ENCODE data around the gene TM7SF3. TPM values are rescaled to one million over a fixed set of nuclear protein-coding genes. Genes with fewer than 3 reads are reported as not detected.

Gene TM7SF3
- total RNA-seq, 1 donor from 2014 or later, result 46.9 TPM

GRCh38 chr12:26991826-26992225 lies 22.4 kb downstream of the TM7SF3 start:
- DNase-seq (ENCODE audit: extremely low spot score, unreplicated experiment), result no peak
- no peaks in the 10 kb centered on the region for H3K4me1 Mint-ChIP-seq (ENCODE audit: unreplicated experiment)
- no peak overlapping the region for H3K4me3 Mint-ChIP-seq (ENCODE audit: unreplicated experiment)
- no peak for TF ChIP-seq CTCF (IDR thresholded peaks at IDR 0.05)
- no peak overlapping the region for H3K27ac Mint-ChIP-seq (ENCODE audit: unreplicated experiment)
- no peaks in the 10 kb centered on the region for H3K9me3 Mint-ChIP-seq (ENCODE audit: unreplicated experiment)
- H3K27me3 Mint-ChIP-seq (ENCODE audit: unreplicated experiment), result no peaks in the 10 kb centered on the region
- H3K36me3 Mint-ChIP-seq (ENCODE audit: unreplicated experiment), result peaks cover 39% of the 10 kb centered on the region

DNA sequence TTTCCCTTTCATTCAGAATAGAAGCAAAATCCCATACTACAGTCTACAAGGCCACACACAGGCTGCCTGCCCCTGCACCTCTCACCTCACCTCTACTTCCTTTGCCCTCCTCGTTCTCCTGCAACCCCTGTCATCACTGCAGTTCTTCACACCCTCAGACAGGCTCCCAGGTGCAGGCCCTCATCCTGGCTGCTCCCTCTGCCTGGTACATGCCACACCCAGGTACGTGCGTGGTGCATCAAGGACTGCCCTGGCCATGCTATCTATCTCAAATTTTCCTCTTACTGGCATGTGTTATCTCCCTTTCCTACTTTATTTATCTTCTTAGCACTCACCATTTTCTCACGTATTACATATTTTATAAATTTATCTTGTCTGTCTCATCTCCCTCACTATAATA lies 24.3 kb downstream of the TM7SF3 start:
- H3K4me1 Mint-ChIP-seq (ENCODE audit: unreplicated experiment), result no peaks in the 10 kb centered on the region
- peaks cover 7% of the 10 kb centered on the region for H3K9me3 Mint-ChIP-seq (ENCODE audit: unreplicated experiment)

GRCh38 chr12:26988703-26989102 lies 25.5 kb downstream of the TM7SF3 start:
- Mint-ChIP-seq H3K27ac (ENCODE audit: unreplicated experiment) (no peak overlapping the region), H3K36me3 (ENCODE audit: unreplicated experiment) (peaks cover 33% of the 10 kb centered on the region), H3K9me3 (ENCODE audit: unreplicated experiment) (peaks cover 7% of the 10 kb centered on the region), H3K4me3 (ENCODE audit: unreplicated experiment) (no peak overlapping the region), H3K27me3 (ENCODE audit: unreplicated experiment) (no peaks in the 10 kb centered on the region), H3K4me1 (ENCODE audit: unreplicated experiment) (no peaks in the 10 kb centered on the region)
- TF ChIP-seq CTCF (IDR thresholded peaks at IDR 0.05), result no peak
- DNase-seq (ENCODE audit: extremely low spot score, unreplicated experiment), result no peak

More for the DNA sequence above, 24.3 kb downstream of the TM7SF3 start:
- no peaks in the 10 kb centered on the region for H3K27me3 Mint-ChIP-seq (ENCODE audit: unreplicated experiment)
- no peak overlapping the region for H3K4me3 Mint-ChIP-seq (ENCODE audit: unreplicated experiment)
- DNase-seq (ENCODE audit: extremely low spot score, unreplicated experiment), result no peak
- peaks cover 36% of the 10 kb centered on the region for H3K36me3 Mint-ChIP-seq (ENCODE audit: unreplicated experiment)
- no peak overlapping the region for H3K27ac Mint-ChIP-seq (ENCODE audit: unreplicated experiment)
- TF ChIP-seq CTCF (IDR thresholded peaks at IDR 0.05), result no peak

GRCh38 chr12:26987634-26988424 lies 26.4 kb downstream of the TM7SF3 start:
- no peaks in the 10 kb centered on the region for H3K4me1 Mint-ChIP-seq (ENCODE audit: unreplicated experiment)
- no peaks in the 10 kb centered on the region for H3K27me3 Mint-ChIP-seq (ENCODE audit: unreplicated experiment)
- H3K27ac Mint-ChIP-seq (ENCODE audit: unreplicated experiment), result no peak overlapping the region
- no peak for TF ChIP-seq CTCF (IDR thresholded peaks at IDR 0.05)
- DNase-seq (ENCODE audit: extremely low spot score, unreplicated experiment), result no peak
- peaks cover 34% of the 10 kb centered on the region for H3K36me3 Mint-ChIP-seq (ENCODE audit: unreplicated experiment)
- H3K9me3 Mint-ChIP-seq (ENCODE audit: unreplicated experiment), result peaks cover 7% of the 10 kb centered on the region
- no peak overlapping the region for H3K4me3 Mint-ChIP-seq (ENCODE audit: unreplicated experiment)

DNA sequence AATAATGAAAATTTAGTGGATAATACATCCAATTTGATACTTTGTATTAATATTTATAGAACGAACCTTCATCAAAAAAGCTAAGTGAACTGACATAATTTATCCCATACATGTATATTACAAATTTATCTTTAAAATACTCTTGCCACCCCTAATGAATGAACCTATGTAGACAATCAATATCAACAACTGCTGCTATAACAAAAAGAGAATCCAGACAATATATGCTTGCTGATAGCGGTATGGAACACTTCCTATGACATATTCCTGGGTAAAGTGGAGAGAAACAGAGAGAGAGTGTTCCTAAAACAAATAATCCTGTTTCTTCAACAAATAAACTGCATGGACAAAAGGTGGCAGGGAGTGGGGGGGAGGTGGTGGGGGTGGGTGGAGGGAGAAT lies 31.3 kb downstream of the TM7SF3 start:
- TF ChIP-seq CTCF (IDR thresholded peaks at IDR 0.05), result no peak
- no peak overlapping the region for H3K27ac Mint-ChIP-seq (ENCODE audit: unreplicated experiment)
- no peak for DNase-seq (ENCODE audit: extremely low spot score, unreplicated experiment)
- H3K9me3 Mint-ChIP-seq (ENCODE audit: unreplicated experiment), result peaks cover 7% of the 10 kb centered on the region
- no peak overlapping the region for H3K4me3 Mint-ChIP-seq (ENCODE audit: unreplicated experiment)
- no peaks in the 10 kb centered on the region for H3K4me1 Mint-ChIP-seq (ENCODE audit: unreplicated experiment)
- peaks cover 40% of the 10 kb centered on the region for H3K36me3 Mint-ChIP-seq (ENCODE audit: unreplicated experiment)
- no peaks in the 10 kb centered on the region for H3K27me3 Mint-ChIP-seq (ENCODE audit: unreplicated experiment)
